CD4-positive, alpha-beta T cell treated with Interleukin-4 for 1 hour (primary cell): ENCODE results near the gene GCDH.
A peak's percentile ranks its signal among the peaks of the same experiment; 100 is the strongest.
"Not testable (repeated sequence)": the region's sequence is repeated elsewhere in the genome, so short reads cannot be mapped to it uniquely, and the experiment has no call there.

Experiments
- DNase-seq, 2 donors: peaks; one replicate each; pipeline ENCODE4 v3.0.0-alpha.2; 2020 to 2022

The GCDH gene

GRCh38 chr19:12872941-12873890, 17.7 kb upstream of the GCDH start:
- DNase-seq, result peak; percentile 84 to 85

GRCh38 chr19:12873891-12874745, 16.8 kb upstream of the GCDH start:
- DNase-seq, result no peak

GRCh38 chr19:12875086-12875485, 15.9 kb upstream of the GCDH start:
- no peak for DNase-seq

- no peak for DNase-seq
Observed at GRCh38 chr19:12880551-12881171, 10.3 kb upstream of the GCDH start.

GRCh38 chr19:12881172-12881808, 9.7 kb upstream of the GCDH start, which contains the start of gene DNASE2:
Gene DNASE2 (minus strand): TSS chr19:12881449. CDS start chr19:12881375, 74 bp downstream.
- peak; percentile 89 to 93 for DNase-seq

- DNase-seq, result no peak
Observed at GRCh38 chr19:12882589-12882988, 8.4 kb upstream of the GCDH start.

GRCh38 chr19:12884202-12884601, 6.8 kb upstream of the GCDH start:
- no peak for DNase-seq

- DNase-seq, result no peak
Observed at GRCh38 chr19:12884627-12884925, 6.4 kb upstream of the GCDH start.

- DNase-seq, result peak; percentile 91
Observed at GRCh38 chr19:12884926-12885748, 5.8 kb upstream of the GCDH start.

GRCh38 chr19:12885749-12886650, 5.0 kb upstream of the GCDH start:
- DNase-seq, result no peak

- DNase-seq, result no peak
Observed at GRCh38 chr19:12886651-12886968, 4.3 kb upstream of the GCDH start.

GRCh38 chr19:12886969-12887747, 3.8 kb upstream of the GCDH start, which contains the start of gene KLF1:
Gene KLF1 (minus strand): TSS chr19:12887201. CDS start chr19:12887140, 61 bp downstream.
- no peak for DNase-seq

GRCh38 chr19:12888006-12888603, 2.9 kb upstream of the GCDH start:
- no peak for DNase-seq

- not testable (repeated sequence) for DNase-seq
Observed at GRCh38 chr19:12890299-12890786, 617 bp upstream of the GCDH start.

- DNase-seq, result no peak
Observed at GRCh38 chr19:12891553-12892021, 627 bp downstream of the GCDH start.

- no peak for DNase-seq
Observed at GRCh38 chr19:12893582-12893981, 2.6 kb downstream of the GCDH start.

- DNase-seq, result no peak
Observed at GRCh38 chr19:12896460-12896859, 5.5 kb downstream of the GCDH start.

- DNase-seq, result no peak
Observed at GRCh38 chr19:12899891-12900518, 9.0 kb downstream of the GCDH start.

- no peak for DNase-seq
Observed at GRCh38 chr19:12907166-12907565, 16.2 kb downstream of the GCDH start.
